ENCODE results near the gene TUBD1.
A peak's percentile ranks its signal among the peaks of the same experiment; 100 is the strongest.
"Not testable (repeated sequence)": the region's sequence is repeated elsewhere in the genome, so short reads cannot be mapped to it uniquely, and the experiment has no call there.

The TUBD1 gene

DNA sequence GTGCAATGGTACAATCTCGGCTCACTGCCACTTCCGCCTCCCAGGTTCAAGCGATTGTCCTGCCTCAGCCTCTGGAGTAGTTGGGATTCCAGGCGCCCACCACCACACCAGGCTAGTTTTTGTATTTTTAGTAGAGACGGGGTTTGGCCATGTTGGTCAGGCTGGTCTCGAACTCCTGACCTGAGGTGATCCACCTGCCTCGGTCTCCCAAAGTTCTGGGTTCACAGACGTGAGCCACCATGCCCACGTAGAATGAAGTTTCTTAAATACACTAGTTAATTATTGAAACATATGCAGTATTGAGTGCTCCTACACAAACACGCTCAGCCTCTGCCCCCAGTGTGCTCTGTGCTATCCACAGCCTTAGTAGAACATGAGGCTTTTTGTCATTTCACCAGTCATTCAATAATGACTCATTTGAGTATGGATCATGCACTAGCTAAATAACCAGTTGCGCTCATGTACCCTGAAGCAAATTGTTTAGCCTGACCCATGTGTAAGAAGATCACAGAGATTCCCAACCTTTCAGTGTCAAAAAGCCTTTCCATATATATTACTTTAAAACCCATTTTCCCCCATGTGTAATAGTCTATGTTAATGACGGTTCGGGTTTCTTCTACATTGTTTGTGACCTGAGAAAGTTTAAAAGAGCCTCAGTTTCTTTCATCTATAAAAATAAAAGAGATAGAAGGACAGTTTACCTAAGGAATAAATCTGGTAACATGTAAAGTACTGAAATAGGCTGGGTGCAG lies 49.7 kb downstream of the TUBD1 start:
- DNase-seq = peak; percentile 51

DNA sequence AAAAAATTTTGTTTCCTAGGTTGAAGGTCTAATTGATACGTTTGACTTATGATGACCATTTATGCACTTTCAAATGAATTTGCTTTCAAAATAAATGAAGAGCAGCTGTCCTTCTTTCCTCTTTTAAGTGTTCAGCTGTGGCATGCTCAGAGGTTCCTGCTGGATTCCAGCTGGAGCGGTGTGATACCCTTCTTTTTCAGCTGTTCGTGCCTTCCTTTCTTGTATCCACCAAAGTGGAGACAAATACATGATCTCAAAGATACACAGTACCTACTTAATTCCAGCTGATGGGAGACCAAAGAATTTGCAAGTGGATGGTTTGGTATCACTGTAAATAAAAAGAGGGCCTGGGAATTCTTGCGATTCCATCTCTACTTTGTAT lies 50.9 kb downstream of the TUBD1 start:
- DNase-seq = not testable (repeated sequence)

GRCh38 chr17:59841091-59841881 lies 51.5 kb downstream of the TUBD1 start:
- DNase-seq = not testable (repeated sequence)

GRCh38 chr17:59840329-59841090 lies 52.2 kb downstream of the TUBD1 start:
- DNase-seq = no peak

DNA sequence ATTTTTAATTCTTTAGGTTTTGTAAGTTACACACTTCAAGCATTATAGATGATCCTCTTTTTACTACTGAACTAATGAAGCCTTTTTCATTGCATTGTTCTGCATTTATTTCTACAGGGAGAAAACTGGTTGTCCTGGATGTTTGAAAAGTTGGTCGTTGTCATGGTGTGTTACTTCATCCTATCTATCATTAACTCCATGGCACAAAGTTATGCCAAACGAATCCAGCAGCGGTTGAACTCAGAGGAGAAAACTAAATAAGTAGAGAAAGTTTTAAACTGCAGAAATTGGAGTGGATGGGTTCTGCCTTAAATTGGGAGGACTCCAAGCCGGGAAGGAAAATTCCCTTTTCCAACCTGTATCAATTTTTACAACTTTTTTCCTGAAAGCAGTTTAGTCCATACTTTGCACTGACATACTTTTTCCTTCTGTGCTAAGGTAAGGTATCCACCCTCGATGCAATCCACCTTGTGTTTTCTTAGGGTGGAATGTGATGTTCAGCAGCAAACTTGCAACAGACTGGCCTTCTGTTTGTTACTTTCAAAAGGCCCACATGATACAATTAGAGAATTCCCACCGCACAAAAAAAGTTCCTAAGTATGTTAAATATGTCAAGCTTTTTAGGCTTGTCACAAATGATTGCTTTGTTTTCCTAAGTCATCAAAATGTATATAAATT lies 53.0 kb downstream of the TUBD1 start:
- no peak for DNase-seq

GRCh38 chr17:59838052-59838916 lies 54.5 kb downstream of the TUBD1 start:
- no peak for DNase-seq

DNA sequence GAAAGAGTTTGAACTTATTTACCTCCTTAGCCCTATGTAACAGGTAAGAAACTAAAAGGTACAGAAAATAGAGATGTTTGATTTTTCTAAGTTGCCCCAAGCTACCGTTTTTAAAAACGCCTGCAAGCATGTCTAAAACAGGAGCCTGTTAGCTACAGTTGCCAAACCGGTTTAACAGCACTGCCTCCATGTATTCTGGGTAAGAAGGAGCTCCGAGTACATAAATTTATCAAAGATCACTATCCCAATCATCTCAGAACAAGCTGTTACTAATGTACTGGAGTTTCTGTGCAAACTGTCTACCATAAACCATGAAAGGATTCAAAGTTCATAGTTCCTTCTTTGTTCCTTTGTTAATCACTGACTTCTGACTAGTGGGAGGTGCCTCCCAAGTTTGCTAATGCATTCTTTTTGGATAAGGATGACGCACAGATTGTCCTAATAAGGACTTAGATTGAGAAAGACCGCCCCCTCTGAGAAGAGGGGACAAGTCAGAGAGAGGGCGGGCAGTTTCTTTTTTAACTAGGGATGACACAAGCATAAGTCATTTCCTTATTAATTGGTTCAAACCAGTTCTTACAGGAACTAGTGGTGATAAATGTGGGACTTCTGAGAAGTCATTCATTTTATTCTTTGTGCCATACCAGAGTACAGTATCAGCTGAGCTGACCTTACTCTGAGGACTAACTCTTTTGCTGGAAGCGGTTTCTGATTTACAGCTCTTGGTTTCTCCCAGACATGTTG lies 55.3 kb downstream of the TUBD1 start:
- peak; percentile 50 for DNase-seq

GRCh38 chr17:59832883-59833379 lies 59.8 kb downstream of the TUBD1 start:
- DNase-seq = no peak

- DNase-seq = no peak
These were observed 61.8 kb downstream of the TUBD1 start for GRCh38 chr17:59830846-59831486.

GRCh38 chr17:59830007-59830630 lies 62.6 kb downstream of the TUBD1 start:
- no peak for DNase-seq

DNA sequence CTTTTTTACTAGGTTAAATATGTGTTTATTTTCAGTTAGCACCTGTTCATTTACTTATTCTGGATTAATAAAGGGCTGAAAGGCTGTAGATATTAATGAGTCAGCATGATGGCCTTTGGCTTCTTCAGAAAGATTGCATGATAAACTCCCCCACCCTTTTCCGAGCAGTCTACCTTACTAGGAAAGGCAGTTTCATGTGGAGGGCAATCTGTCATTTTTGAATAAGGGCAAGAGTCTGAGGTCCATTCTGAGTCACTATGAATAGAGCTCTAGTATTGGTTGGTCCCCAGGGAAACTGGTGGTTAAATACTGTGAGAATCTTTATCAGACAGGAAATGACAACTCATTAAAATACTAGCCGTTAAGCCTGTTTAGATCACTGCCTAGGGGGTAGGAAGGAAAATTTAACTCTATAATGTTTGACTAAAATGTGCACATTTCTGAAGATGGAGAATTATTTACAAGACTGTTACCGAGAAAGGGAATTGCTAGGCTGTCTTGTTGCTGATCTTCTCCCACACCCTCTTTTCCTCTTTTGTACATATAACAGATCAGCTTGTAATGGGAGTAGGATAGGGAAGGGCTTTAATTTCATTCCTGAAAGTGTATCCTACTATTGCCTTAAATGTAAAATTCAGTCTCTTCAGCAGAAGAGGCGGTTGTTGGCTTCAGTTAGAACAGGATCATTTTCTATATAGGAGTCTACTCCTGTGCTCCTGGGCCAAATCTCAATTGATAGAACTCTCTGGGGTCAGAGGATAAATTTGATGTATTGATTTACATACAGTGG lies 63.3 kb downstream of the TUBD1 start:
- no peak for DNase-seq

DNA sequence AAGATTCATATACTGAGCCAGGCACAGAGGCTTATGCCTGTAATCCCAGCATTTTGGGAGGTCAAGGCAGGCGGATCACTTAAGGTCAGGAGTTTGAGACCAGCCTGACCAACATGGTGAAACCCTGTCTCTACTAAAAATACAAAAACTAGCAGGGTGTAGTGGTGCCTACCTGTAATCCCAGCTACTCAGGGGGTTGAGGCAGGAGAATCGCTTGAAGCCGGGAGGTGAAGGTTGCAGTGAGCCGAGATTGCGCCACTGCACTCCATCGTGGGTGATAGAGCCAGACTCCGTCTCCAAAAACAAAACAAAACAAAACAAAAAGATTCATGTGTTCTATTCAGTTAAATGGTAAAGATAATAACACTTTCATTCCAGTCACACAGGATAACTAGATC lies 63.9 kb downstream of the TUBD1 start:
- not testable (repeated sequence) for DNase-seq

- DNase-seq = no peak
These were observed 64.3 kb downstream of the TUBD1 start for GRCh38 chr17:59828478-59828760.

- DNase-seq = no peak
These were observed 64.8 kb downstream of the TUBD1 start for GRCh38 chr17:59827721-59828477.

GRCh38 chr17:59826706-59827453 lies 65.9 kb downstream of the TUBD1 start:
- no peak for DNase-seq

- no peak for DNase-seq
These were observed 67.0 kb downstream of the TUBD1 start for GRCh38 chr17:59825533-59826322.

DNA sequence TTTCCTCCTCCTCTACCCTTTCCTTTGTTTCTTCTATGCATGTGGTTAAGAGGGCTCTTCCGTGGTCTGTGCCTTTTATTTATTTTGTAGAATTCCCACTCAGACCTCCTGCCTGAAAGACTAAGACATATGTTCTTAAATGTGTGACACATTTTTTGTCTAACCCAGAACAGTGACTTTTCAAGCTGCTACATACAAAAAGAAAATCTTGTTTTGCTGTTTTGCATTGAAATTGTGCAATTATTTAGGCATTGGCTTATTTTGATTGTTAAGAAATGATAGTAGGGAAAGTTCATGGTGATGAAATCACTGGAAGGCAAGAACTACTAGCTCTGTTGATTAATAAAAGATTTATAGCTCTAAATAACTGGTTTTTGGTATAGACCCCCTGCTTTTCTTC lies 76.8 kb downstream of the TUBD1 start:
- no peak for DNase-seq
